K562 (cell line): ENCODE data around the gene OPA3. TPM values are rescaled to one million over a fixed set of nuclear protein-coding genes. Genes with fewer than 3 reads are reported as not detected.

Experiments
- BACH1 ChIP-seq: fragments of 200-800 bp; sonication (Bioruptor generic); IDR thresholded peaks from 2 replicates; pipeline ENCODE4 v1.6.1; 2016; ENCODE audit warnings: missing genetic modification characterization, missing compliant biosample characterization
- COPS2 ChIP-seq: fragments of 450-650 bp; conservative IDR thresholded peaks from 2 replicates; pipeline ENCODE4 v1.6.1; 2016; ENCODE audit warnings: mild to moderate bottlenecking, moderate library complexity
- DMBX1 ChIP-seq: fragments of 250-450 bp; sonication (Bioruptor Pico); IDR thresholded peaks from 2 replicates; pipeline ENCODE4 v1.8.0; 2022; ENCODE audit warnings: inconsistent platforms, mild to moderate bottlenecking, moderate library complexity, borderline replicate concordance
- DNMT1 ChIP-seq: fragments of 450-650 bp; IDR thresholded peaks from 2 replicates; pipeline ENCODE4 v1.6.1; 2016; ENCODE audit warnings: antibody characterized with exemption, mild to moderate bottlenecking
- E2F5 ChIP-seq: sonication (generic); formaldehyde crosslinking; IDR thresholded peaks from 2 replicates; pipeline ENCODE4 v1.8.0; 2022; ENCODE audit warnings: mild to moderate bottlenecking, missing genetic modification reagents
- EP400 ChIP-seq: fragments of 450-650 bp; IDR thresholded peaks from 2 replicates; pipeline ENCODE4 v1.6.1; 2017; ENCODE audit warnings: antibody characterized with exemption, mild to moderate bottlenecking, moderate library complexity
- FOXM1 ChIP-seq, 2 experiments: fragments of 450-650 bp in 1 of 2; sonication (generic) in 1 of 2; formaldehyde crosslinking in 1 of 2; IDR thresholded peaks; 2 replicates each; pipeline versions ENCODE4 v1.6.1 to v1.9.0; 2017 to 2022; ENCODE audit warnings: low read depth in 2 of 2, mild to moderate bottlenecking in 2 of 2, missing genetic modification reagents in 1 of 2, moderate library complexity in 1 of 2
- HES1 ChIP-seq: fragments of 450-650 bp; IDR thresholded peaks from 2 replicates; pipeline ENCODE4 v1.6.1; 2016; ENCODE audit warnings: low read depth, mild to moderate bottlenecking, moderate library complexity
- HNRNPK ChIP-seq: fragments of 200-400 bp; formaldehyde crosslinking; IDR thresholded peaks from one replicate; pipeline ENCODE4 v1.6.1; 2018; ENCODE audit warnings: mild to moderate bottlenecking, low read depth, low read length; ENCODE audit not compliant: poor library complexity, severe bottlenecking
- IRF2 ChIP-seq: sonication (generic); formaldehyde crosslinking; IDR thresholded peaks from 2 replicates; pipeline ENCODE4 v1.8.1; 2022; ENCODE audit warnings: mild to moderate bottlenecking, missing genetic modification reagents
- MLLT1 ChIP-seq, 2 experiments: fragments of 450-650 bp; IDR thresholded peaks; 2 replicates each; pipeline ENCODE4 v1.6.1; 2016
- MTA1 ChIP-seq: fragments of 450-650 bp; IDR thresholded peaks from 2 replicates; pipeline ENCODE4 v1.6.1; 2017; ENCODE audit warnings: borderline replicate concordance
- NRF1 ChIP-seq, 2 experiments: fragments of 450-650 bp; IDR thresholded peaks in 1 of 2; conservative IDR thresholded peaks in 1 of 2; 2 replicates each; pipeline ENCODE4 v1.6.1; 2014; ENCODE audit warnings: mild to moderate bottlenecking in 2 of 2
- PHF8 ChIP-seq: fragments of 200-600 bp; sonication (generic); IDR thresholded peaks from 2 replicates; pipeline ENCODE4 v1.6.1; 2012; ENCODE audit warnings: mixed run types, mild to moderate bottlenecking, inconsistent platforms, low read length, moderate library complexity, borderline replicate concordance
- RBM15 ChIP-seq: fragments of 200-400 bp; formaldehyde crosslinking; IDR thresholded peaks from 2 replicates; pipeline ENCODE4 v1.6.1; 2018; ENCODE audit warnings: mild to moderate bottlenecking, low read length, moderate library complexity; ENCODE audit not compliant: insufficient read depth
- RBM34 ChIP-seq: fragments of 200-400 bp; formaldehyde crosslinking; IDR thresholded peaks from 2 replicates; pipeline ENCODE4 v1.6.1; 2018; ENCODE audit warnings: low read length, borderline replicate concordance; ENCODE audit not compliant: insufficient read depth
- SFPQ ChIP-seq: fragments of 200-400 bp; formaldehyde crosslinking; IDR thresholded peaks from 2 replicates; pipeline ENCODE4 v1.6.1; 2017; ENCODE audit warnings: mild to moderate bottlenecking, low read depth, low read length, moderate library complexity
- TAF7 ChIP-seq: fragments of 450-650 bp; IDR thresholded peaks from 2 replicates; pipeline ENCODE4 v1.6.1; 2016; ENCODE audit warnings: missing genetic modification characterization, missing compliant biosample characterization
- TBL1XR1 ChIP-seq, 2 experiments: IDR thresholded peaks; 2 replicates each; pipeline ENCODE4 v1.6.1; 2012; ENCODE audit warnings: improper control_type of control experiment in 2 of 2, low read length in 2 of 2, mild to moderate bottlenecking in 1 of 2
- ZBTB8A ChIP-seq: fragments of 450-650 bp; IDR thresholded peaks from 2 replicates; pipeline ENCODE4 v1.6.1; 2018; ENCODE audit warnings: mild to moderate bottlenecking, moderate library complexity; ENCODE audit not compliant: partially characterized antibody
- ZNF165 ChIP-seq: fragments of 250-450 bp; sonication (Bioruptor Pico); IDR thresholded peaks from 2 replicates; pipeline ENCODE4 v1.4.0; 2020; ENCODE audit warnings: borderline replicate concordance
- ZNF184 ChIP-seq: sonication (generic); formaldehyde crosslinking; IDR thresholded peaks from 2 replicates; pipeline ENCODE4 v1.5.0; 2020; ENCODE audit warnings: missing genetic modification reagents
- ZNF699 ChIP-seq: fragments of 250-450 bp; sonication (Bioruptor Pico); IDR thresholded peaks from 2 replicates; pipeline ENCODE4 v1.8.0; 2021; ENCODE audit warnings: mild to moderate bottlenecking, moderate library complexity; ENCODE audit not compliant: insufficient replicate concordance
- ZNF766 ChIP-seq: fragments of 200-800 bp; sonication (Bioruptor generic); conservative IDR thresholded peaks from 2 replicates; pipeline ENCODE4 v1.6.1; 2016; ENCODE audit warnings: missing genetic modification characterization, missing compliant biosample characterization
- polyA plus RNA-seq, 8 experiments: library from polyadenylated mRNA; depleted of rRNA in 4 of 8; stranded (reverse) in 5 of 8; unstranded in 3 of 8; fragments of >200 nt; fragmentation: Nextera tagmentation in 2 of 8; fragmentation: Illumina TruSeq in 1 of 8; extraction: Ambion mirVana in 2 of 8; extraction: Trizol in 1 of 8; gene quantifications; 2 replicates each; pipeline versions ENCODE4 v1.2.1 to v1.2.3, GENCODE V29; 2011 to 2014; ENCODE audit warnings: inconsistent platforms in 1 of 8, missing spikeins in 1 of 8
- total RNA-seq, 7 experiments: library from RNA; depleted of rRNA in 6 of 7; stranded (reverse); fragments of >200 nt in 6 of 7; fragmentation: Illumina TruSeq in 2 of 7; extraction: Trizol in 2 of 7; gene quantifications; 2 replicates each; pipeline versions ENCODE4 v1.2.1 to v1.2.3, GENCODE V29; 2011 to 2021; ENCODE audit warnings: low replicate concordance in 1 of 7

Gene OPA3
- total and polyA plus RNA-seq, 9 of the 15 experiments (the other 6 are each of a cell fraction or from before 2014, with no cell fraction given): 1.4 to 18.8 (median 9.0) TPM

- TF ChIP-seq HES1: no peak
- no peak for TF ChIP-seq E2F5 (CRISPR knock-in tag)
- no peak for TF ChIP-seq ZNF165 (CRISPR knock-in tag)
- TF ChIP-seq SFPQ: no peak
- TF ChIP-seq DMBX1 (CRISPR knock-in tag): no peak
- no peak for TF ChIP-seq PHF8
- TF ChIP-seq ZNF766 (CRISPR knock-in tag): no peak
- no peak for TF ChIP-seq IRF2 (CRISPR knock-in tag)
- TF ChIP-seq ZNF699 (CRISPR knock-in tag): no peak
- no peak for TF ChIP-seq MLLT1 (IDR thresholded peaks at IDR 0.05)
- no peak for TF ChIP-seq TBL1XR1 (IDR thresholded peaks at IDR 0.05; ENCODE audit: low read length in 2 of 2)
- TF ChIP-seq BACH1 (tag): no peak
- no peak for TF ChIP-seq NRF1 (conservative IDR thresholded peaks at IDR 0.05 in 1 of 2, IDR thresholded peaks at IDR 0.05 in 1 of 2)
- TF ChIP-seq TAF7 (tag): no peak
- TF ChIP-seq ZNF184 (CRISPR knock-in tag): no peak
- TF ChIP-seq DNMT1: no peak
- no peak for TF ChIP-seq ZBTB8A
- TF ChIP-seq COPS2: no peak
- TF ChIP-seq EP400: no peak
- TF ChIP-seq RBM34: no peak
- no peak for TF ChIP-seq MTA1
- no peak for TF ChIP-seq HNRNPK
- no peak for TF ChIP-seq RBM15
- no peak for TF ChIP-seq FOXM1 (IDR thresholded peaks at IDR 0.05; ENCODE audit: low read depth)
- TF ChIP-seq FOXM1 (CRISPR knock-in tag; IDR thresholded peaks at IDR 0.05; ENCODE audit: low read depth): 0 out of 2 replicates have a peak, but pooled peaks have one; percentile 22
These were observed 76.7 kb downstream of the OPA3 start (continued) for GRCh38 chr19:45507872-45508416.
